NK-92 treated with Interleukin-12 subunit alpha and Interleukin-12 subunit beta, amount 100 ng/mL, for 24 hours (cell line): Measurements from ENCODE around the gene ZNF710.
"Not testable (repeated sequence)": the region's sequence is repeated elsewhere in the genome, so short reads cannot be mapped to it uniquely, and the experiment has no call there.

Source experiments
- DNase-seq: peaks from one replicate; lab custom pipeline; 2025; lab: John Stamatoyannopoulos, UW

Gene ZNF710

DNA sequence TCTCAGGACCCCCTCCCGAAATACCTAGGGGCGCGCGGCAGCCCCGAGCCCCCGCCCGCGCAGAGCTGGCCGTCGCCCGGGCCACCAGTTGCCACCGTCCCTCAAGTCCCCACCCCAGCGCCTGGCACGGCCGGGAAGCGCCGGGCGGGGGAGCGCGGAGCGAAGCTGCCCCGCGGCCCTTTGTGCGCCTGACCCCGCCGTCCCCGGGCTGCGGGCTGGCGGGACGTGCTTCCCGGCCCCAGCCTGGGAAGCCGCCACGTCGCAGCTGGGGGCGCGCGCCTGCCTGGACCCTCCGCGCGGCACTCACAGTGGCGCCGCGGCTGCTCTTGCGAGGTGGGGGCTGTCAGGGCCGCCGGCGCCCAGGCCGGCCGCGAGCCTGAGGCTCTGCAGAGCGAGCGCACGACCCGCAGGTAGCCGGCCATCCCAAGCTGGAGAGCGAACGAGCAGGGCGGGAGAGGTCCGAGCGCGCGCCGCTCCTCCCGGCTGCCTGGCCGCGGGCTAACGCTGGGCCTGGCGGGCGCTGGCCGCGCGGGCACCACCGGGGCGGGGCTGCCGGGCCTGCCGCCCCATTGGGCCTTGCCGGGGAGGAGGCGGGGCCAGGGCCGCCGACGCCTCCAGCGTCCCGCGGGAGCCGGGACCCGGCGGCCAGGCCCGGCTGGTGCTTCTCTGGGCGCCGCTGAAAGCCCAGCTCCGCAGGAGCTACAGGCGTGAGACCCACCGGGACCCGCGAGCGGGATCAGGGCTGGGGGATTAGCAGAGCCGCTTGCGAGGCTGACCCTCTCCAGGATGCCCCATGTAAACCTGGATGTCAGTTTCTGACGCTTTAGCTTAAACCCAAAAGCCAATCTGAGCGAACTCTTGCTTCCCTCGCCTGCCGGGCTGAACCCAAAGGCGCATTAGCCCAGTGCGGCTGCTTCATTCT lies 101.1 kb downstream of the ZNF710 start, which contains the start of gene IDH2:
Gene IDH2, minus strand, starts transcription at position 500 of the 922 bp plus-strand sequence. Its CDS starts 78 bp downstream, at position 422.
- peak; percentile 62 for DNase-seq

DNA sequence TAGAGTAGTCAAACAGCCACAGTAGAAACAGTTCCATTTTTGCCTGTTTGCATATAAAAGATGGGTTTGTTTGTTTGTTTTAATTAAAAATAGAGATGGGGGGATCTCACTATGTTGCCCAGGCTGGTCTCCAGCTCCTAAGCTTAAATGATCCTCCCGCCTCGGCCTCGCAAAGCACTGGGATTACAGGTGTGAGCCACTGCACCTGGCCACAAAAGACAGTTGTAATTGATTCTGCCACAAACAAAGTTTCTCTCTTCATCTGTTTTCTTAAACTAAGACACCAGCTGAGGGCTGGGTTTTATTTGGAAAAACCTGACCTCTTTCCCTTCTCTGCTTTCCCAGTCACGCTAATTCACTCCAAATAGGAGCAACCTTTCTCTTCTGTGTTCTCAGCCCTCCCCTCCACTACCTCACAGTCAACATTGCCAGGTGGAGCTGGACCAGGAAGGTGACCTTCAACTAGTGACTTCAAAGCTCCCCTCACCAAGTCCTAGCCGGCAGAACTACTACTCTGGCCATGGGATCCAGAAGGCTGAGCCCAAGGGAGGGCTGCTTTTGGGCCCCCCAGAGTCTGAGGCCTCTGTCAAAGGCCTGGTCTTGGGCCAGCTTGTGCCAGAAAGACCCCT lies 102.7 kb downstream of the ZNF710 start:
- no peak for DNase-seq

DNA sequence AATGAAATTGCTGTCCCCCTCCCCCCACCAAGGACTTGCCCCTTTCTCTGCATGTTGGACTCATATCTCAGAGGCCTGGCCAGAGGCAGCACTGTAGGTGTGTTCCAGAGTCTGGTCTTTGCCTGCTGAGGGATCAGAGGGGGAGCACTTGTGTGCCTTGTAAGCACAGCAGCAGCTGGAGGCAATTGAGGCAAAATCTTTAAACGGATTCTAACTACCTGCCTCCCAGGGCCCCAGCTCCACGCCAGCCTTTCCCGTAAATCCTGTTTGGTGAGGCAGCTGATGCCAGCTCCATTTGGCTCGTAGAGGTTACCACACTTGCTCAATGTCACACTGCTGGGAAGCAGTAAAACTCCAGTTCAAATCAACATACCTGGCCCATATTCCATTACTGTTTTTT lies 103.4 kb downstream of the ZNF710 start:
- DNase-seq = no peak

DNA sequence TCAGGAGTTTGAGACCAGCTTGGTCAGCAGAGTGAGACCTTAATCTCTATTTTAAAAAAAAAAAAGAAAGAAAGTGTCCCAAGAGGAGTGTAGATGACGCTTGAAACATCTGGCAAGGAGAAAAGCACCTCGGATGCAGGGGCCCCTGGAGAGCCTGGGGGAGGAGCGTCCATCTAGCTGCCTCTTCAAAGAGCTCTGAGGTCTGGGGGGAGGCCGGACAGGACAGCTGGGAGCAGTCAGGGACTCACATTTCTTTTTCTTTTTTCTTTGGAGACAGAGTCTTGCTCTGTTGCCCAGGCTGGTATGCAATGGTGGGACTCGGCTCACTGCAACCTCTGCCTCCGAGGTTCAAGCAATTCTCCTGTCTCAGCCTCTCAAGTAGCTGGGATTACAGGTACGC lies 104.4 kb downstream of the ZNF710 start:
- DNase-seq = no peak

DNA sequence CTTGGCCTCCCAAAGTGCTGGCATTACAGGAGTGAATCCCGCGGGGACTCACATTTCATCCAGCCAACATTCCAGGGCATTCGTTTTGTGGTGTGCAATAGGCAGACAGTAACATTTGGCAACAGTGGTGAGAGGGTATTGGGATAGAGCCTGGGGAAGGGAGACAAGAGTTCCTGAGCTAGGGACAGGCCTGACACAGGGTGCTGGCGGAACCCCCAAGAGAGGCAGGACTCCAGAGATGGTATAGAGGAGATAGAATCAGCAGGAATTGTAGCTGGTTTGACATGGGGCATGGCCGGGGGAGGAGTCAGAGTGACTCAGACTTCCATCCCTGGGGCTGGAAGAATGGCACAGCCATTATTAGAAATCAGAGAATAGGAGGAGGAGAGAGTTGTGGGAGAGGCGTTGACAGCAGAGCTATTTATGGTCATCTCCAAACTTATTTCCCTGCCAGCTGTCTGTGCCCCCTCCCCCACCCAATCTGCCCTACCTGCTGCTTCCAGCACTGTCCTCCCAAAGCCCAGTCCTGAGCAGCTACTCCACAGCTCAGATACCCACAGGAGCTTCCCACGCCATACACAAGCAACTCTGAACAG lies 105.5 kb downstream of the ZNF710 start:
- no peak for DNase-seq

DNA sequence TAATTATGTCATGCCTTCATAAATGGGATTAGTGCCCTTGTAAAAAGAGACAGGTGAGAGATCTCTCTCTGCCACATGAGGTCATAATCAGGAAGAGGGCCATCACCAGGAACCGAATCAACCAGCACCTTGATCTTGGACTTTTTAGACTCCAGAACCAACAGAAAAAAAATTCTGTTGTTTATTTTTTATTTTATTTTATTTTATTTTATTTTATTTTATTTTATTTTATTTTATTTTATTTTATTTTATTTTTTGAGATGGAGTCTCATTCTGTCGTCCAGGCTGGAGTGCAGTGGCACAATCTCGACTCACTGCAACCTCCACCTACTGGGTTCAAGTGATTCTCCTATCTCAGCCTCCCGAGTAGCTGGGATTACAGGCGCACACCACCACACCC lies 106.9 kb downstream of the ZNF710 start:
- DNase-seq = not testable (repeated sequence)

DNA sequence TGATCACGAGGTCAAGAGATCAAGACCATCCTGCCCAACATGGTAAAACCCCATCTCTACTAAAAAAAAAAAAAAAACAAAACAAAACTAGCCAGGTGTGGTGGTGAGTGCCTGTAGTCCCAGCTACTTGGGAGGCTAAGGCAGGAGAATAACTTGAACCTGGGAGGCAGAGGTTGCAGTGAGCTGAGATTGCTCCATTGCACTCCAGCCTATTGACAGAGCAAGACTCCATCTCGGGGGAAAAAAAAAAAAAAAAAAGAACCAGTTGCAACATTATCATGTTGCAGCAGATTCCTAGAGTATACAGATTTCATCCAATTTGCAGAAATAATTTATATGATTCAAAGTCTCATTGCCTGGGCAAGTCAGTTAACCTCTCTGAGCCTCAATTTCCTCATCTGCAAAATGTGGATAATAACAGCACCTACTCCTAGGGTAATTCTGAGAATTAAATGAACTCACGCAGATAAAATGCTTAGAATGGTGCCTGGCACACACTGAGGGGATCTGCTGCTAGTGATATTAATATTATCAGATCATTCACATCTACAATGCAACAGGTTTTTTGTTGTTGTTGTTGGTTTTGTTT lies 108.1 kb downstream of the ZNF710 start:
- DNase-seq = not testable (repeated sequence)

DNA sequence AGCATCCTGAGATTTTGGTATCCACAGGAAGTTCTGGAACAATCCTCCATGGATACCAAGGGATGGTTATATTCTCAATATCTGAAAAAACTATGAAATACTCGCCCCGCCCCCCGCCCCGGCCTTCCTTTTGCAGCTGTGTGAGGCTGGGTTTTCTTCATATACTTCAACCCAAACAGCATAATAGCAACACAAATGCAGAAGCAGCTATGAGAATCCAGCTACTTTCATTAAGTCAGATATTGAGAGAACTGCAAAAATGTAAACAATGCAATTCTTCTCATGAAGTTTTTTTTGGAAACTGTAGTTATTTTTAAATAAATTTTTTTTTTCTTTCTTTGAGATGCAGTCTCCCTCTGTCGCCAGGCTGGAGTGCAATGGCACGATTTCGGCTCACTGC lies 112.0 kb downstream of the ZNF710 start:
- no peak for DNase-seq

DNA sequence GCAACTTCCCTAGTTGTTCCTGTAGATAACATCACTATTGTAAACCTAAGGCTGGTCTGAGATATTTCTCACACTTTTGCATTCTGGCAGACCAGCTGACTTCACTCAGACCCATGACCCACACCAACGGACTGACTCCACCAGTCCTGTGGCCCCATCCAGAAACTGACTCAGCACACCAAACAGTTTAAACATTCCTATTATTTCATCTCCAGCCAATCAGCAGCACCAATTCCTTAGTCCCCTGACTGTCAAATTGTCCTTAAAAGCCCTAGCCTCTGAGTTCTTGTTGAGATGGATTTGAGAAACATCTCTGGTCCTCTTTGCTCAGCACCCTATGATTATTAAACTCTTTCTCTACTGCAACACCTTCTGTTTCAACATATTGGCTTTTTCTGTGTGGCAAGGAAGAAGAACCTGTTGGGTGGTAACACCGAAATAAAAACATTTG lies 113.4 kb downstream of the ZNF710 start:
- DNase-seq = no peak

DNA sequence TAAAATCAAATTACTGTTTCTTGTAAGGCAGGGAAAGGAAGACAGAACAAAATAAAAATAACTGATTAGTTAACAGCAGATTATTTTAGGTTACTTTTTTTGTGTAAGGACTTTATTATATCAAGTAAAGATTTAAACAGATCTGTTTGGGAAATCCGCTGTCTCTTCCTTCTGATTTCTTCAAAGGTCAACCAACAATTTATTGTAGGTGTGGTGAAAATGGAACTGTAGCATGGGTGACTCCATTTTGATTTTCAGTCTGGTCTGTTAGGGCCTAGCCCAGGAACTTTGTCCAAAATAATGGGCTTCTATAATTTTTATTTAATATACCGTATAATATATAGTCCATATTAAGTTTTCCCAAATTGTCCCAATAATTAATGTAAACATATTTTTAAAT lies 114.7 kb downstream of the ZNF710 start:
- DNase-seq = no peak

DNA sequence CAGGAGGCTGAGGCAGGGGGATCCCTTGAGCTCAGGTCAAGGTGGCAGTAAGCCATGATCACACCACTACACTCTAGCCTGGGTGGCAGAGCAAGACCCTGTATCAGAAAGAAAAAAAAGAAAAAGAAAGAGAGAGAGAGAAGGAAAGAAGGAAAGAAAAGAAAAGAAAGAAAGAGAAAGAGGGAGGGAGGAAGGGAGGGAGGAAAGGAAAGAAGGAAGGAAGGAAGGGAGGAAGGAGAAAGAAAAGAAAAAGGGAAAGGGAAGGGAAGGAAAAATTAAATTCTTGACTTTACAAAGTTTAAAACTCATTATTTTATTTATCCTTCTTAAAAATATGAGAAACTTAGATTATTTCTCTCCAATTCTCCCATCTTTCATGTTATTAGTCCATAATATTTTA lies 118.2 kb downstream of the ZNF710 start:
- no peak for DNase-seq

DNA sequence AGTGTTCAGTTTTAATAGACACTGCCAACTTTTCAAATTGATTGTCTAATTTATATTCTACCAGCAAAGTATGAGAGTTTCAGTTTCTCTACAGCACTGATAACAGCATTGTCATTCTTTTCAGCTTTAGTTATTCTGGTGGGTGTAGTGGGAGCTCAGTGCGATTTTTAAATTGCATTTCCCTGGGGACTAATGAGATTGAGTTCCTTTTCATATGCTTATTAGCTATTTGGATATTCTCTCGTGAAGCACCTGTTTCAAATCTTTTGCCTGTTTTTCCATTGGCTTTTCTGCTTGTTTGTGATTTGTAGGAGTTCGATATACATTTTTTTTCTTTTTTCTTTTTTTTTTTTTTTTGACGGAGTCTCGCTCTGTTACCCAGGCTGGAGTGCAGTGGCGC lies 120.0 kb downstream of the ZNF710 start:
- no peak for DNase-seq

DNA sequence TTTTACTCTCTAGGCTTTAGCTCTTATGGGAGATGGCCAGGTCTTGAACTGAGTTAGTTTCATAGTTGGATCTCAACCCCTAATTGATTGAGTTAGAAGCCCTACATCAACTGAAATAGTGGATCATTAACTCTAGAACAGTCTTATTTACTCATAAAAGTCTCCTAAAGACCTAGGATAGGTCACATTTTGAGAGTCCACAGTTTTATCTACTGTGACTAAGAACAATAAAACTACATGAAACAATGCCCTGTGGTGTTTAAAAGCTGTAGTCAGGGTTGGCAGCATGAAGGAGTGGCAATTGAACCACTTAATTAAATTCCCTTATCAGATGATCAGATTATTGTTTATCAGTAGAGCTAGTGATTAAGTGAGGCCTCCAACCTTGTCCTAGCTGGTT lies 123.4 kb downstream of the ZNF710 start:
- no peak for DNase-seq

DNA sequence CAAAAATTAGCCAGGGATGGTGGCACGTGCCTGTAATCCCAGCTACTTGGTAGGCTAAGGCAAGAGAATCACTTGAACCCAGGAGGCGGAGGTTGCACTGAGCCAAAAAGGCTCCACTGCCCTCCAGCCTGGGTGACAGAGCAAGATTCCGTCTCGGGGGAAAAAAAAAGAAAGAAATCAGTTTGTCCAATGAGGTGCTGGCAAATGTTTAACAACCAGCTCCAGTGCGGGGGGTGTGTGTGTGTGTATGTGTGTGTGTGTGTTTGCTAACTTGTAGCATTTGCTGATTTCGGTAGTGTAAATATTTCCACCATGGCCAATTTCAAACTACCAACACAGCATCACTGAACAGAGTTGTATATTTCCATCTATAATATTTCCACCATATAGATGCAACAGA lies 124.9 kb downstream of the ZNF710 start:
- DNase-seq = no peak

DNA sequence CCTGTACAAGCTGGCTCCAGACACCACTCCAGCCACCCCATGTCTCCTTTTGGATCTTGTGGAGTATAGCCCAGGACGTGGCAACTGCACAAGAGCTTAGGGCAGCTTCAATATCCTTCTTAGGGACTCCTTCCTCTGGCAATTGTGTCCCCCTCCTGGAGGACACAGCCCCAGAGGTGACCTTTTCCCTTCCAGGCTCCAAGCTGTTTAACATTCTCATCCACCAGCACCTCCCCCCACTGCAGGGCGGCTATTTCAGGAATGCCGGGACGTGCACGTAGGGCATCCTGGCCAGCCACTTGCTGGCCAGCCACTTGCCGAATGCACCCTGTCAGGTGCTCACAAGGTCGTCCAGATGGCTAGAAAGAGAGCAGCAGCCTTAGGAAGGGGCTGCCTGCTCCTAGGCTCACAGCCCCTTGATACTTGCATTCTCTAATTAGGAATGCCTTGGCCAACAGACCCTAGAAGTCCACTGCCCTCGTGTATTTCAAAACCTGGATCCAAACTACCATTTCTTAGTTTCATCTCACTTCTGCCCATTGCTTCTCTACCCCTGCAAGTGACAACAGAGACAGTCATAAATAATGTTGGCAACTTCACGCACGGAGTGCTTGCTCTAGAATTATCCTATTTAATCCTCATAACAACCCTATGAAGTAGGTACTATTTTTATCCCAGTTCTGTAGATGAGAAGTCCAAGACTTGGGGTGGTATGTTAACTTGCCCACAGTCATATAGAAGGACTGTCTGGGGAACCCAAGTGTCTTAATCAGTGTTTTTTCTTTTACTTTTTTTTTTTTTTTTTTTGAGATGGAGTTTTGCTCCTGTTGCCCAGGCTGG lies 125.7 kb downstream of the ZNF710 start:
- no peak for DNase-seq

DNA sequence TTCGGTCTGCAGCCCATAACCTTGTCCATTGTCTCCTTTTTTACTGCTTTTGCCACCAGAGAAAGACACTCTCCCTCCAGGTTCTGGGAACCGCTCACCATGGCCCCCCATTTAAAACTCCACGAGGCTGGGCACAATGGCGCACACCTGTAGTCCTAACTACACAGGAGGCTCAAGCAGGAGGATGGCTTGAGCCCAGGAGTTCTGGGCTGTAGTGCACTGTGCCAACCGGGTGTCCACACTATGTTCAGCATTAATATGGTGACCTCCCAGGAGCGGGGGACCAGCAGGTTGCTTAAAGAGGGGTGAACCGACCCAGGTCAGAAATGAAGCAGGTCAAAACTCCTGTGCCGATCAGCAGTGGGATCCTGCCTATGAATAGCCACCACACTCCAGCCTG lies 129.2 kb downstream of the ZNF710 start:
- no peak for DNase-seq
